HG03354 (cell line): ENCODE results near the gene CDH23.

Experiments used
- ATAC-seq: cut with Tn5 transposase; IDR thresholded peaks from one replicate; pipeline ENCODE4 v1.9.1; 2021; ENCODE audit warnings: mild to moderate bottlenecking; ENCODE audit not compliant: unreplicated experiment, poor library complexity, severe bottlenecking

CDH23 gene

DNA sequence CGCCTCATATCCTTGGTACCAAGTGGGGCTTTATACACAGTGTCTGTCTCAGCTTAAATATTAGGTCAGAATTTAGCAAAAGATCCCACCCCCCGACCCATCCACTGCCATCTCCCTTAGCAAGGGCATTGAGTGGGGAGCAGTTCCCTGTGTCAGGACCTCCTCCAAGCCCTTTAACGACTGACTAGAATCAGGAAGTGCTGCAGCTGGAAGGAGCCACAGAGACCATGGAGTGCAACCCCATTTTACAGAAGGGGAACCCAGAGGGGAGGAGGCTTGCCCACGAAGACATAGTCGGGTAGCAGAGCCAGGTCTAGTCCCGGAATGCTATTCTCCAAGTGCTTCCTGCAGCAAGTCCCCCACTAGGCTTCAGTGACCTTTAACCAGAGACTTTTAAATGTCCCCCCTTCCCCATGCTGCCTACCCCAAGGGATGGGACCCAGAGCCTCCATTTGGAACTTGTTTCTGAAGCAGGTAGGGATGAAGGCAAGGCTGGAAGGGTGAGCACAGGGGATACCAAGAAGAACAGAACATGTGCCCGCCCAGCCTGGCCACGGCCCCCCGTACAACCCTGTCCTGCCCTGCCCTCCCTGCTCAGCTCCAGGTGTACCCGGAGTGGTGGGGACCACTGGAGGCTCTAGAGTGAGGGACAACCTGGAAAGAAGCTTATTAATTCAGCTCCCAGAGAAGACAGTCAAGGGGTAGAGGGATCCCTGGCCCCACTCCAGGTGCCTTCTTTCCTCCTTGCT, 281.5 kb downstream of the CDH23 start:
- ATAC-seq: no peak

DNA sequence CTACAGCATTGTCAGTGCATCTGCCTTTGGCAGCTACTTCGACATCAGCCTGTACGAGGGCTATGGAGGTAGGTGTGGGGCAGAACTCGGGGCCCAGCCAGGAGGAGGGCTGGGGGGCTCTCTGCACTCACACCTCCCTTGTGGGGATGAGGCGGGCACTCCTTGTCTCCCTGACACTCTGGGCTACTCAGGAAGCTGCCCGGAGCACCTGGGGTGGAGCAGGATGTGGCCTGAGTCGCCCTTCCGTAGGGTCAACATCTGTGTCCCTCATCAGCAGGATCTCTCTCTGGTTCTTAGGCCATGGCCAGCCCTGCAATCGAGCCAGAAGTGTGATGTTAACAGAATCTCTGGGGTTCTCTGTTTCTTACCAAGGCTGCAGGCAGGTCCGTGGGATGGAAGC, 282.7 kb downstream of the CDH23 start:
- no peak for ATAC-seq

DNA sequence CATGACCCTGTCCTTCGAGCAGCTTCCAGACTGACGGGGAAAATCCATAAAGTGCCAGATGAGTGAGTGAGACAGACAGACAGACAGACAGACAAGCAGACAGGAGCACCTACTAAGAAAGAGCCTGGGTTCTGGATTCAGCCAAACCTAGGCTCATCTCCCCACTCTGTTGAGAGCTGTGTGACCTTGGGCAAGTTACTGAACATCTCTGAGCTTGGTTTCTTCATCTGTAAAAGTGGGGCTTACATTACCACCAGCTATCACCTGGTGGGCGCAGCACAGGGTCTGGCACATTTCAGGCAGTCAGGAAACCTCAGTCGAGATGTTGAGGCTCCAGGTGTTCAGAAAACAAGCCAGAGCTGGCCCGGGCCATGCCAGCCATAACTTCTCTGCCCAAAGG, 285.3 kb downstream of the CDH23 start:
- no peak for ATAC-seq

GRCh38 chr10:71683301-71683700, 286.6 kb downstream of the CDH23 start:
- ATAC-seq: no peak

DNA sequence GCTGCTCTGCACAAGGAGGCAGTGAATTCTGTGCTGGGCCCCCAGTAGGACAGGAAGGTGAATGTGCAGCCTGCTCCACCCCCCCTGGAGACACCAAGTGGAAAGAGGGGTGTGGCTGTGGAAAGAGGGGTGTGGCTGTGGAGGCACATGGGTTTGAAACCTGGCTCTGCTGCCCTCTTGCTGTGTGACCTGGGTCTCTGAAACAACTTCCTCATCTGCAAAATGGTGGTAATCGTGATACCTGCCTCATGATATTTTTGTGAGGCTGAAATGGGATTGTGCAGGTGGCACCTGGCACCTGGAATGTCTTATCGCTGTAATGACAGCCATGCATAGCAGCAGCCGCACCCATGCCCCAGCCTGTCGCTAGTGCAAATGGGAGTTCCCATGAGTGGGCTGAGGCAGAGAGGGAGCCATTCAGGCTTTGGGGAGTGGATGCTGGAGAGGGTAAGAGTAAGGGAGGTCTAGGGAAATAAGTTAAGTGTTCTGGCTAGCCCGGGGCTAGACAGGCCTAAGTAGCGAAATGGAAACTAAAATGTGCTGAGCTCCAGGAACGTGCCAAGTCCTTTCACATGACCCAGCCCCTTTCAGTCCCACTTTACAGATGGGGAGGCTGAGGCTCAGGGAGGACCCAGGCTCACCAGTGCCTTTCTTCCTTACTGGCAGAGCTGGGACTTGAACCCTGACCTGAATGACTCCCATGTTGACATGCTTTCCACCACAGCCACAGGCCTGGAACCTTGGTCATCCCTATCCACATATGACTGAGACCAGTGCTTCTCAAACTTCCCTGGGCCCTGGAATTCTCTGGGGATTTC, 287.8 kb downstream of the CDH23 start:
- no peak for ATAC-seq

DNA sequence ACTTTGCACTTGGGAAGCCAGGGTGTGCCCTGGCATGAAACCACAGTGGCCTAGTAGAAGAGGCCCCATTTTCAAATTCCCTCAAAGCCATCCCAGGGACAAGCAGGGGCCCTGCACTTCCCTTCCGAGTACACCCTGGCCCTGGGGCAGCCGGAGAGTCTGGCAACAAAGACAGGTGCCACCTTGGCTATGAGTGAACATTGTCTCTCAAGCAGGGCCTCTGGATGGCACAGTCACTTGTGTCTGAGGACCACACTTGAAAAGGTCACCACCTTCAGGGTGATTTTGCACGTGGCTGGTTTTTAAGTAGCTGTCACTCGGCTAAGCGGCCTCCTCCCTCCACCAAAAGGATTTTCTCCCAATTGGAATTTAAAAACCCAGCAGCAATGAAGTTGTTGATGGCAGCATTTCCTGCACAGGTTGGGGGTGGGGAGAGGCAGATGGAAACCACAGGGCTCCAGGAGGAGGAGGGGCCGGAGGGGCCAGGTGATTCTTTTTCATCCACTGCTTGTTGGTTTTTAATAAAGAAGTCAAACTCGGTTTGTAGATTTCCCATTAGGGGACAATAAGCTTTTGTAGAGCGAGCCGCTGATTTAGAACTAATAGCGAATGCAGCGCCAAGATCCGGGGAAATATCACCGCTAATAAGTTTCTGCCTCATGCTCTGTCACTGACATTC, 289.0 kb downstream of the CDH23 start:
- ATAC-seq: no peak

- no peak for ATAC-seq
These were observed 290.4 kb downstream of the CDH23 start for GRCh38 chr10:71687077-71687476.

DNA sequence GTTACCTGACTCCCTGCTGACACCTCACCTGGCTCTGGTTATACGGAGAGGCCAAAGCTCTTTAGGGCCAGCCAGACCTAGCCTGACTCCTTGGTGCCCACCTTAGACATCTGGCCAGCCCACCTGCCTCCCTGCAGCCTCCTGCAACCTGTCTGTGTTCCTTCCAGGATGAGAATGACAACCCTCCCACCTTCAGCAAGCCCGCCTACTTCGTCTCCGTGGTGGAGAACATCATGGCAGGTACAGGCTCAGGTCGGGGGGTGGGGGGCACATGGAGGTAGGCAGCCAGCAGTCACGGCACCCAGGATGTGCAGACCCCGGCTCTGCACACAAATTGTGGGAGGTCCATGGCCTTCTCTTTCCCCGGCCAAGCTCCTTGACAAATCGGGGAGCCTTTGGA, 290.8 kb downstream of the CDH23 start:
- ATAC-seq: no peak

GRCh38 chr10:71688256-71688655, 291.5 kb downstream of the CDH23 start:
- no peak for ATAC-seq

DNA sequence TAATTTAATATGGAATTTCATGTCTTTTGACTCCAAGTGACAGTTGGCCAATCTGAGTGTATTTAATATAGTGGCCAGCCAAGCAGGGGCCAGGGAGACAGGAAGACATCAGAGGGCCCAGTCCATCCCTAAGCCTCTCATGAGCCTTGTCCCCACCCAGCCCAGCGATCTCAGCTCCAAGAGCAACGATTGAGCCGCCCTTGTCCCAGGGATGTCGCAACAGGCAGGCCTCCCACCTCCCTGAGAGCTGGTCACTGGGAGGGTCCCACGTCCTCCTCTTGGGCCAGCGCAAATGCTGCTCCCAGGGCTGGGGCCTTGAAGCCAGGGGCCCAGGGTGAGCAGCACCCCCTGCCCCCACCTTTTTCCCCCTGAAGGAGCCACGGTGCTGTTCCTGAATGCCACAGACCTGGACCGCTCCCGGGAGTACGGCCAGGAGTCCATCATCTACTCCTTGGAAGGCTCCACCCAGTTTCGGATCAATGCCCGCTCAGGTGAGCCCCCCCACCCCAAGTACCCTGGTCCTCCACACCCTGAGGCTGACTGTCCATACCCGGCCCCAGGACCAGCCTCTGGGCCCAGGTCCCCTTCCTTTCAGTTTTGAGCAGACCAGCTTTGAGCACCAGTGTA, 293.5 kb downstream of the CDH23 start:
- ATAC-seq: no peak

GRCh38 chr10:71691405-71691804, 294.7 kb downstream of the CDH23 start:
- ATAC-seq: no peak

DNA sequence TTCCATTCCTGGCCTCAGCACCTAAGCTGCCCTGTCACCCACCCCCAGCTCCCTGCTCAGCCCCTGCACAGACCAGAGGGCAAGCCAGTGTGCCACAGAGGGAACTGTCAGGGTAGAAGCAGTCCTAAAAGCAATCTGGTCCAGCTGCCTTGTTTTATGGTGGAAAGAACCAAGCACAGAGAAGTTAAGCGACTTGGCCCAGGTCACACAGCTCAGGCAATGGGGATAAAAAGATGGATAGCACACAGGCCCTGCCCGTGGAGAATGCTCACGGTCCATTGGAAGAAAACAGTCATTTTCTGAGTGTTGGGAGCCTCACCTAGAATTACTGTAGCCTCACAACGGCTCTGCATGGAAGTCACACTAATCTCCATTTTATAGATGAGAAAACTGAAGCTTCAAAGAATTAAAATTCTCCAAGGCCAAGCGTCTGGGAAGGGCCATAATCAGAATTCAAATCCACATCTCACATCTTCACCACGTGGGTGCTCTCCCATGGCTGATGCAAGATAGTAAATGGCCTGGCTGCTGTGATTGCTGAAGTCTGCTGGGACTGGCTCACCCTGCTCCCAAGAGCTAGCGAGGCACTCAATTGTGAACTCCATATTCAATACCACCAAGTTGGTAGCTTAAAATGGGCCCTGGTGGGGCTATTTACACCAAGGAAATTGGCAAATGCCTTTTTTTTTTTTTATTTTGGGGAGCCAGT, 296.0 kb downstream of the CDH23 start:
- no peak for ATAC-seq

DNA sequence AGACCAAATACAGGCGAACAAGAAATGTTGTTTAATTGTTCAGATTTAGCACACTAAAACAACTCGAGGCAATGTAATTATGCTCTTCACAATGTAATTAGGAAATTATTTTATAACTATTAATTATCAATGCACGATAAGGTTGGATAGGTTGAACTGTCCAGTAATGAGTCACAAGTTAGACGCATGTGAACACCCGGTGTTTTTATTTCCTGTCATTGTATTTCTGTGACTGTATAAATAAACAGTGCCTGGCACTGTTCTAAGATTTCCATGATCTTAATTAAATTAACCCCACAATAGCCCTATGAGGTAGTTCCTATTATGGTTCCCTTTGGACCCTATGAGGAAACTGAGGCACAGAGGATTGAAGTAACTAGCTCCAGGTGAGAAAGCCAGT, 296.7 kb downstream of the CDH23 start:
- ATAC-seq: no peak

- peak; percentile 32 for ATAC-seq
These were observed 297.4 kb downstream of the CDH23 start for GRCh38 chr10:71694039-71694501.

GRCh38 chr10:71694567-71694968, 297.8 kb downstream of the CDH23 start:
- peak; percentile 93 for ATAC-seq

GRCh38 chr10:71695502-71696476, 299.1 kb downstream of the CDH23 start:
- ATAC-seq: no peak

- ATAC-seq: no peak
These were observed 300.1 kb downstream of the CDH23 start for GRCh38 chr10:71696628-71697326.
